Activated CD8-positive, alpha-beta memory T cell treated with anti-CD3 and anti-CD28 coated beads, Interleukin-2, amount 50 U/mL, for 48 hours (primary cell): ENCODE results near the gene TNFAIP8.

ENCODE experiments used
- DNase-seq: peaks from one replicate; pipeline ENCODE4 v3.0.0-alpha.2; 2020

Gene TNFAIP8

DNA sequence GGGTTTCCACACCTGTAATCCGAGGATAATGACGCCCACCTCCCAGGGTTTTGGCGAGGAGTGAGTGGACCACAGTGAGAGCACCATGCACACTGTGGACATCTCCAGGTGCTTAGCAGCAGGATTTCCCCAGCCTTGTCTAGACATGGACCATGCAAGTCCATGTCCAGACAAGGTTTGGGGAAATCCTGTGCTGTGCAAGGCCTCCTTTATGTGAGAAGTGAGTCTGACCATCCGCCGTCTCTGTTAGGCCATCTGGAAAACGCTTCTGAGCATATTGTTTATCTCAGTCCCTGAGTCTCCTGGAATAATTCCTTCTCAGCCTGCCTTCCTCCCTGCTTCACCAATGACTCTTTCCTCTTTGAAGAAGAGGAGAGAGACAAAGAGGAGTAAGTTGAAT, 26.2 kb upstream of the TNFAIP8 start:
- DNase-seq, result no peak

DNA sequence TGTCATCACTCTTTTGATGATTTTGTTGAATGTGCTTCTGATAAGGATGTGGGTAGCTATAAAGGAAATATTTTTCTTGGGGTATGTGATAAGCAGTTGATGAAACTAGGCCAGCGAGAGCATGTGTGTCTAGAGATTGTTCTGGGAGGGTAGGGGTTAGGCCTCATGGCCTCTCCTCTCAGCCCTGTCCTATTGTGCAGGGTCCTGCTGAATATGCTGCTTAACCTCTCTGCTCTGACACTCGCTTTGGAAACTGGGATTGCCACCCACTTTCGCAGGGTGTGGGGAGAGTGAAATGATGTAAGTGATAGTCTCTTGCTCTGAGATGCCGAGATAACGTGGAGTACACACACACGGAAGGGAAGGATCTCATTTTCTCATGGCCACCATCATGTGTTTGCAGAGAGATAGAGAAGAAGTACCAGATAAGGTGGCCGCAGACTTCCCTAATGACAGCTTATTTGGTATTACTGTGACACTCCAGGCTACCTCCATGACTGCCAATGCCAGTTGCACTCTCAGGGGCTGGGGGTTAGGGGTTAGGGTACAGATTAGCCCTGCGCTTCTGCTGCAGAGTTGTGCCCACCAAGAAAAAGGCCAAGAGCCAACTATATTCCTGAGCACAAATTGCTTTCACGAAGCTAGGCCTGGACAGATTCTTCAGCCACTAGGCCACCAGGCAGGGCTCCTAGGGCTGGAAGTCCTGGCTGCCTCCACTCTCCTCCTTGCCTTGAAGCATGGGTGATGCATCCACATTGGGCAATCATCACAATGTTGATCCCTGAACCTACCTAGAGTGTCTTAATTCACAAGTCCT, 25.2 kb upstream of the TNFAIP8 start:
- DNase-seq, result no peak

DNA sequence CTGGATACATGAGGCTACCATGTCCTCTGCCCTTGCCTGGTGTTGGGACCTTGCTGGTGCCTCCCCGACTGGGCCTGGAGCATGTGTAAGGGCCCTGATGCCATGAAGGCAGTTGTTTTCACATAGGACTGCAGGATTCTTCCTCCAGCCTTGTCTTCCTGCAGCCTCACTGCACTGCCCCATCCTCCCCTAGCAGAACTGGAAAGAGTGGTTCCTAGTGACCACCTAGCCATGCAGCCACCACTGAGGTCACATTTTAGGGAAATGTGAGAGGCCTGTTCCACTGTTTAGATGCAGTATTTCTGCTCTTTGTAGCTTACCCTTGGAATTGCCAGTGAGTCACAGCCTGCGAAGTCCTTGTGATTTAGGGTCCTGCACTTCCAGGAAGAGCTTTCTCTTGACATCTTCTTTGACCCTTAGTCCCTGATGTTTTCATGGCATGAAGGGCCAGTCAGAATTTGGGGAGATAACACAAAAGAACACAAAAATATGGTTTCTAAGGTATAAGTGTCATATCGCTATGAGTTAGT, 24.2 kb upstream of the TNFAIP8 start:
- no peak for DNase-seq

DNA sequence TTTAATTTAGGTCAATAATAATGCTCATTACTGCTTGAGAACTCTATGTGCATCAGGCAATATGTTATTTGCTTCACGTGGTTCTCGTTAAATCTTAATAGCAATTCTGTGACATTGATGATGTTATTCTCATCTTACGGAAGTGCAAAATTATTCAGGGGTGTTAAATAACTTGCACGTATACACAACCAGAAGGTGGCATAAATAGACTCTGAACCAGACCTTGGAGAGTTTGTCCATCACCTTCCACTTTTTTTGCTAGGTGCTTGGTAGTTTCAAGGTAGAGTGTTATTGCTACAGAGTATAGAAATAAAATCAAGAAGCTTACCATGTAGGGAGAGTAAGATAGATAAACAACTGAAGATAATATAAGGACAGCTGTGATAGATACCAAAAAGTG, 23.6 kb upstream of the TNFAIP8 start:
- DNase-seq, result no peak

DNA sequence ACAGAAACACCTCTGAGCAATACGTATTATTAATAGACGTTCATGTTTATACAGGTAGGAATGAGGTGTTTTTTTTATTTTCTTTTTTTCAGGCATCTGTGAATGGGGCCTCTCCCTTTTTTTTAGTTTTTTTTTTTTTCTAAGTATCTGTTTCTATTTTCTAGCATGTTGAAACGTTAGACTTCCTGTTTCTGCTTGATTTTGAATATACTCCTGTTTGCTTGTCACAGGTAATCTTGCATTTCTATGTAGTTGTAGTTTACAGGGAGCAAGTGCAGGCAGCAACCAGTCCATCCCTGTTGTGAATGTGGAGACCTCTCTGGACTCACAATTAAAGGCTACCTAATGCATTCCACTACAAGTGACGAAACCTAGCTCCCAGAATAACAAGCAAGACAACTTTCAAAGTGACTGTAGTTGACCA, 22.8 kb upstream of the TNFAIP8 start:
- DNase-seq, result no peak

DNA sequence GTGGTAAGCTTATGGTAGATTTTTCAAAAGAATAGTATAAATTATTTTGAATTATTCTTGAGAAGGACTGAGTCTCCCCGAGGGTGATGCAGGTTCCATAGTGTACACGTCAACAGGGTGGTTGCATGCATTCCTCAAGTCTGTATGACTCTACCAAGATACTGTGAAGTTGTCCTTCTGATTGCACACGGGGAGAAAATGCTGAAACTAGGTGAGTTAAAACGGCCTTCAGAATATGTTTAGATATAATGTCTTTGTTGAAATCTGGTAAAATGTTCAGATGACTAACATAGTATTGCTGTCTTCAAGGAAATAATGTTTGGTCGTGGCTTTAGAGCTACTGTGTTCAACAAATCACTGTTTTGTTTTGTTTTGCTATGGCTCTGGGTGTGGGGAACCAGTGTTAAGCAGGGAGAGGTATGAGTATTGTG, 22.4 kb upstream of the TNFAIP8 start:
- DNase-seq, result no peak

DNA sequence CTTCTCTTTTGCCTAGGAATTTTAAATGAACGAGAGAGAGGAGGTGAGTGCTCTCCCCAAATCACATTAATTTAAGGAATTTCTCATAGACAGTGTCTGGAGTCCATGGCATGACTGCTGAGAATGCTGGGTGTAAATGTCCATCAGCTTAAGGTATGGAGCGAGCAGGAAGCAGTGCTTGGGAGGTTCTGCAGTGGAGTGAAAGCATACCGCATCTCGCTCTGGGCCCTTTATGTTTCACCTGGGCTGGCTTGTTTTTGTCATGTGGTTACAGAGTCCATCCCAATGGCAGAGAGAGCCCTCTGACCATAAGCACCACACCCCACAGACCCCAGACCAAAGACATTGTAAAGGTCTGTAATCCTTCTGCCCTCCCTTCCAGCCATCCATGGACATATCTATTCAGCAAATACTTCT, 20.6 kb upstream of the TNFAIP8 start:
- DNase-seq, result no peak

DNA sequence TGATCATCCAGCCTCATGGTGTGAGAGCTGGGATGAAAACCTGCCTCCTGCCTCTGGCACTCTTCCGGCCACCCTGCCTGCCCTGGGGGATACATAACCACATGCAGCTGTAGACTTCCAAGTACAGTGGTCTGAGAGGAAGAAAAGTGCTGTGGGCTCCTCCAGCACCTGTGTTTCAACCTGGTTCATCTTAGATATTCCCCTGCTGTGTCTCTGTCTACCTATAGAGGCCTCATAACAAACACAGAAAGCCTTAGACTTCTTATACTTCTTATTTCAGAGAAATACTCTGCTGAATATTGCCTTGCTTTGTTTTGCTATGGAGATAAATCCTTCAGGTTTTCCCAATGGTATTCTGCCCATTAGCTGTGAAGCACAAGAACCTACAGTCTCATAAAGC, 19.6 kb upstream of the TNFAIP8 start:
- DNase-seq, result no peak

DNA sequence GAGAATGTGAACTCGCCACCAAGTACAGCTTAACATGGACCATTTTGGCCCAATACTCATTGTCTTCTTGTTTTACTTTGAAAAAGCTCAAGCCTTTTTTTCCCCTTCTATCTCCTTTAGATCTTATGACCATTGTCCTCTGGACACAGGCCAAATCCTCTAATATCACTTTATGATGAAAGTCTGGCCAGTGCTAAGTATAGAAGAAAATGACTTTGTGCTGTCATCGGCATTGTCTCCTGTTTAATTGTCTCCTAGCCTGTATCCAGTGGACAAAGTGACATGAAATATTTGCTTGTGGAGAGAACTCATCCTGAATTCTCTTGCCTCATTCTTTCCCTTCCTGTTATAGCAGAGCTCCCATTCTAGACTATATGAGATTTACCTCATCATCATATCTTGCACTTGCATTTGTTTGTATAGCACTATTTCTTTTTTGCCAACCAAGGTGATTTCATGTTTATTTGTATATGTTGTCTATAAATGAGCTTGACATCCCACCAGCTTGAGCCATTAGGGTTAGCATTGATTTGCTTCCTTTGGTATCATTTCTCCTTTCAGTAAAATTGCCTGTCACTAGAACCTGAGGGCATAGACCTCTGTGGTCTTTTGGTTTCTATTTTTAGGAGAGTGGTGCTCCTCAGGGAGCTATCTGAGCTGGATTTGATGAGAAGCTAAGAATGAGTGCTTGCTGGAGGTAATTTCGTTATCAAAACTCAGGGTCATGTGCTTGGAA, 18.8 kb upstream of the TNFAIP8 start:
- no peak for DNase-seq

DNA sequence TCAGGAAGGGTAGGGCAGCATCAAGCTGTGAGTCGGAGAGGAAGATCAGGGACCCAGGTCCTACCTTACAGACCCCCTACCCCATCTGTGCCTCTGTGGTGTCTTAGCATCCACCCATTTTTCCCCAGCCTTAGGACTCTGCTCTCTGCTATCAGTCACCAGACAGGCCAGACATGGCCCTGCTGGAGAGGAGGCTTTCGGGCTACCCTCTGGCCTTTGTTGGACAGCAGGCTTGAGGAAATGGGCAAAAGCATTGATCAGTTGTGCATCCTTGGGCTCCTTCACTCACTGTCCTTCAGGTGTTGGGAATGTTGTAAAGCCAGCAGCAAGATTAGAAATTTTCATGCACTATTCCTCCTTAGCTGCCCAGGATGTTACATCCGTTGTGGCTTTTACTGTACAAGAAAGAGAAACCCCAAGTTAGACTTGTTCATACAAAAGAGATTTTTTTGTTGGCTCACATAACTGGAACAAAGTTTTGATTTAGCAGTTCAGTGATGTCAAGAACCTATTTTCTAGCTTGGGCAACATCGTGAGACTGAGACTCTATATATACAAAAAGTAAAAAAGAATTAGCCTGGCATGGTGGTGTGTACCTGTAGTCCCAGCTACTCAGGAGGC, 17.4 kb upstream of the TNFAIP8 start:
- no peak for DNase-seq

DNA sequence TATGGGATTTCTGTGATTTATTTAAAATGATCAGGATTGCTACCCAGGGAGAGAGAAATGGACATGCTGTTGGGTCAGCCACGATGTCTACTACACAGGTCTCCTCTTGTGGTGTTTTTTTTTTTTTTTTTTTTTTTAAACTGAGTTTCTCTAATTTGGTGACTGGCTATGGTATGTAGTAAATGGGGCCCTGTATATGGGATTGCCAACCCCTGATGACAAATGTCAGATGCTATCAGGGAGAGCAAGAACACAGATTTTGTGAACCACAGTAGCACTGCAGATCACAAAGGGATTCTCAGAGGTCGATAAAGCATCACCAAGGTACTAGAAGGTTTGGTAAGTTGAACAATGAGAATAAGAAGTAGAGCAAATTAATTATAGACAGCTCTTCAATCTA, 16.5 kb upstream of the TNFAIP8 start:
- DNase-seq, result no peak

DNA sequence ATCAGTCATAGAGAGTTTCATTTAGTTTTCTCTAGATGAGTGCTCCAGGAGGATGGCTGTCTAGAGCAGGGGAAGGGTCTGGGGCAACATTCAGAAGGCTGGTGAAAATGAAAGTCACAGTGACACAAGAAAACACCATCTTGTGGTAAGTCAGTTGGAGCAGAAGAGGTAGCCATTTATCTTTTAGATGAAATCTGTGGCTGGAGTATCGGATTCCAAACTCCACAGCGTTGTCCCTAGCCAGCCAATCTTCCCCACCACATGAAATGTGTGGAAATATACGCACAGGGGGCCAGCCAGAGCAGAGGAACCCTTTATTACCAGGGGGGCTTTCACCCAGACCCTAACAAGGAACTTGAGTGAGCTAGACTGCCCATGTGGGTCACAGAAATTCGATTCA, 15.9 kb upstream of the TNFAIP8 start:
- no peak for DNase-seq

DNA sequence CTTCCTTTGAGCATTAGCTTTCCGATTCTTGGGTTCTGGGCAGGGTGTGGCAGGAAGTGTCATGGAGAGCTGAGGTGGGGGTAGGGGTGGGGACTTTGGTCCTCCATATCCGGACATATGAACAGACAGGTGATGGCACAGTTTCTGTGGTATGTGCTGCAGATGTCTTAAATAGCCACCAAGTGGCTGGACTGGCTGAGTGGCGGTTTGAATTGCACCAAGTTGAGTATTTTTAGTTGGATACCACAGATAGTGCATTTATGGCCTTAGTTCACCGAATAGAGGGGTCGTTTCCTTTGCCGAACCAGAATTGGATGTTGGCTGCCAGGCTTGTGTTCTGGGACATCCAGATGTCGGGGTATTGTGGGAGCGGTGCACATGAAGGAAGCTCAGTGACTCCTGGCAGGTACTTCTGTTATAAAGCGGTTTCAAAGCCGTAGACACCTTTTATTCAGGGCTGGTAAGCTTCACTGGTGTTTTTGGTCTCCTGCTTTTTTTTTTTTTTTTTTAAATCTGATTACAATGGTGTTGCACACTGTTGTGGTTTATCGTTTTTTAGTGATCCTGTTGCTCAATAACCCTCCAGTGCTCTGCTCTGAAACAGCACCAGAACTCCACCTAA, 15.1 kb upstream of the TNFAIP8 start:
- DNase-seq, result no peak

DNA sequence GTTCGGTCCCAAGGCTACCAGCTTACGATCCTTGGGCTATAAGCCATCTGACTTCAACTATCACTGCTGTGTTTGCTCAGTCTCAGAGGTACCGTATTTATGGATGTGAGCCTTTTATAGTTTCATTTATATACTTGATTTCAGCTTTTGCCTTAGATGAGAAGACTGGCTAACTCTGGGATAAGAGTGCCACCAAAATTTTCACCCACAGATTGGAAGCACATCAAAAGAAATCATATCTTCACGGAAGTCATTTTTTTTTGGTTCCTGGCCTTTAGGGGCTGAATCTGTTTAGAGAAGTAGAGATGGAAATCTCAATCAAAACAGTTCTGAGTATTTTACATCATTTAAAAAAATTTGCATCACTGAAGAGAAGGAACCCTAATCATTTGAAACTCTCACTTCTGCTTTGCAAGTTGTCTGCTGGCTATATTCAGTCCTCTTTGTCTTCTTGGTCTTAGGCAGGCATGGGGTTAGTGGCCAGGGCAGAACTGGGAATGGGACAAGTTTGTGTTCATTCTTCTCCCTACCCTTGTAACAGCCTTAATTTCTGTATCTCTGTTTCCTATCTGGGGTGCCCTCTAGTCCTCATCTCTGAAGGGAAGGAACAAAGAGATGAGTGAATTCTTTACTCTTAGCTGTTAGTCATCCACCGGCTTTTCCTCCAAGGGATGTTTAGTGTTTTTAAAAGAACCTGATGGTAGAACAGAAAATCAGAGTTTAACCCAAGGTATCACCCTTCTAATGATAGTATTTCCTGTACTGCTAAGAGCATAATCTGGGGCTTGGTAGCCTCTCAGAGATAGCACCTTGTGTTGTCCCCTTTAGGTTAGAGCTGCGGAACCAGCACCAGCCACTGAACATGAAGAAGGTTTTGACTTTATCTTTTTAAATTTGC, 14.1 kb upstream of the TNFAIP8 start:
- no peak for DNase-seq

DNA sequence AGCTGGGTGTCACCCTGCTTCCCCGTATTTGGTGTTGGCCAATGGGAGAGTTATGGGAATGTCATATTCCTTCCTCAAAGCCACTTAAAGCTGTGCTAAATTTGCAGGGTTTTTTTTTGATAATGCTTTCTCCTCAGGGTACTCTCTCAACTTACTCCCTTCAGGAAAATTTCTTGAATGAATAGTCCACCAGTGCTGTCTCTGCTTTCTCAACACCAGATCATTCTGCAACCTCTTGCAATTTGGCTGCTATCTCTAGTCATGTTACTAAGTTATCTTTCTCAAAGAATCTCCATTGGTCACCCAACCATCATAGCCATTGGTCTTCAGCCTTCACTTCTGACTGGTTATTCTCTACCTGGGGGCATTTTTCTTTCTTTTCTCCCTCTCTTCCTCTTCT, 13.4 kb upstream of the TNFAIP8 start:
- no peak for DNase-seq

DNA sequence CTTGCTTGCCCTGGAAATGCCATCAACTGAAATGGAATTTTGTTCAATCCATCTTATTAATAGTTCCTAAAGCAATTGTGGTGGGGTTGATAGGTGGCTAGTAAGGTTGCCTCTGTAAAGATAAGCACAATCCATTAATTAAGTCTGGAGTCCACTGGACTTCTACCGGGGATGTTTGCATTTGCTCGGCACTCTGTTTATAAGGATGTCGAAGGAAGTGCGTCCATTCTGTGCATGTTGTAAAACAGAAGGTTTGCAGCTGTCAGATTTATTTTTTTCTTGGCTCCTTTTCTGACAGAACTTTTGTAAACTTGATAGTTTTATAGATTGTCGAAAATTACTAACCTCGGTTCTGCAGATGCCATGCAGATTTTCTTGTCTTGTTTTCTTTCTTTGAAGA, 12.8 kb upstream of the TNFAIP8 start:
- DNase-seq, result no peak

DNA sequence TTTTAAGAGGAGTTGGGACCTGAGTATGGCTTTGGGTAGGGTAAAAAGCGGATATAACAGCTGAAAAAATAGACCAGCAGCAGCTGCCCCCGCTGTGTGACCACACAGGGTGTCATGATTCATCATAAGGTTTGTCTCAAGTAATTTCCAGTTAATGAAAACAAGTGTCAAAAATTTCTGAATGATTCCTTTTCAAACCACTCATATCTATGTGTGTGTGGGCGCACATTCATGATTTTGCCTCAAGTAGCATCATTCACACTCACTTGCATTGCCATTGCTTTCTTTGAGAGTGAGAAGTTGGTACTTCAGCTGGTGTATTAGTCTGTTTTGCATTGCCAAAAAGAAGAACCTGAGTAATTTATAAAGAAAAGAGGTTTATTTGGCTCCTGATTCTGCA, 12.1 kb upstream of the TNFAIP8 start:
- no peak for DNase-seq

DNA sequence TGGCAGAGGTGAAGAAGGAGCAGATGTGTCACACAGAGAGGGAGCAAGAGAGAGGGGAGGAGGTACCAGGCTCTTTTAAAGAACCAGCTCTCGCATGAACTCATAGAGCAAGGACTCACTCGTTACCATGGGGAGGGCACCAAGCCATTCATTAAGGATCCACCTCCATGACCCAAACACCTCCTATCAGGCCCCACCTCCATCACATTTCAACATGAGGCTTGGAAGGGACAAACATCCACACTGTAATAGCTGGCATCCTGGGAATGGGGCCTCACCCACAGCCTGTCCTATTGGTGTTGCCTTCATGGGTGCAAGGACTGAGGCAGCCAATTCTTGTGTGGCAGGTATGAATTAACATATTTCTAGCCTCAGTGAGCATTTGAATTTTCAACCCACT, 11.6 kb upstream of the TNFAIP8 start:
- DNase-seq, result no peak

DNA sequence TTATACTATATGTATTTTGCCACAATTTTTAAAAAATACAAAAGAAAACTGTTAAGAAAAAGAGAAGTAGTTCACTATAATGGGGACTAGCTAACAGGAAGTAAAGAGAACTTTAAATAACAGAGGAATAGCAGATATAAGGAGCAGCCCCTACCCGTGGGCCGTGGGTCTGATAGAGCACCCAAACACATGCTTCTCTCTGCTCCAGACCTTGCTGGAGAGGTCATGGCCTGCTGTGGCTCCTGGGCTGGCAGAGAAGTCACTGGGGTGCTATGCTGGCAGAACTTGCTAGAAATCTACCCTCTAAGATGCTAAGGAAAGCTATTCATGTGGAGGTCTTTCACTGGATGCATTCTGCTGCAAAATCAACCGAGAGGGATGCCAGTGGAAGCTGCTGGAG, 10.0 kb upstream of the TNFAIP8 start:
- no peak for DNase-seq

DNA sequence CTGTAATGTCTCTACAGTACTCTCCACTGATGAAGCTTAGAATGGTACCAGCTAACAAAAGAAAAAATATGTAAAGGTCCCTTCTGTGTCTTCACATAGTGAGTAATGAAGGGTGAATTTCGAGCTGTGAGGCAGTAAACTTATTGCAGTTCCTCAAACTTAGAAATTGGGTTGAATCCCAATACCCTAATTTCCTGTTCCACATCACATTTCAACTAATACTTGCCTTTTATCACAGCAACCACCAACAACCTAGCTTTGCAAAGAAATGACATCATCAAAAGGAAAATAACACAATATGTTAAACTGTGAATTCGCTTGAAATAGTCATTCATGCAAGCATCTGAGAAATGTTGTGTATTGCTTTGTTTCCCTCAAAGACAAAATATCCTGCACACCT, 9.4 kb upstream of the TNFAIP8 start:
- DNase-seq, result no peak

DNA sequence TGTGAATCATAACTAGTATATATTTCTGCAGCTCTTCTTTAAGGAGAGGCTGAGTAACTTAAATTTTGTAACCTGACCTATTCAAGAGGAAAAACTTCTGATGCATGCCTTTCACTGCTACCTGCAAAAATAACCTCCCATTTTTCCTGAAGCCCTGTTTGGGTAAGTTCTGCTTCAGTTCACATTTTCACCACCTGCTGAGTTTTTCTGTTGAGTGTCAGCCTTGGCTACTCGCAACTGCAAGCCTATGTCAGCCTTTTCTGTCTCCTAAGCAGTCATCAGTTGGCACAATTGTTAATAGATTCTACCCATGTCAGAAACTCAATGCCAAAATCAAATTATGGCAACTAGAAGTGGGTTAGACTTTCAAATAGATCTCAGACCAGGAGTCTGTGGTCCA, 8.2 kb upstream of the TNFAIP8 start:
- DNase-seq, result no peak

DNA sequence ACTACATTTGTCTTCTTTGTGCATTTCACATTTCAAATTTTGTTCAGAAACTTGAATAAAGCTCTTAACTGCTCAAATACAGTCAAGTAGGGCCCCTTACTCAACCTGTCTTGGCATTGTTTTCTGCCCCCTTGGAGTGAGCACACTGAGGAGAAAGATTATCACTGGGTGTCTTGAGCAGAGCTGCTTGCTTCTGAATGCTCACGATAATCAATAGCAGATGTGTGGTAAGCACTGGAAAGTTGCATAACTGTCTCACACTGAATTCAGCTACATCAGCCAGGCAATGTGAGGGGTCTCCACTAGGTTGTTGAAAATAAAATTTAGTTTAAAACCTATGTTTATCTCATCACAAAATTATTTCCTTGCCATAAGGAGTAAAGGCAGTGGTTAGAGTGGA, 7.8 kb upstream of the TNFAIP8 start:
- DNase-seq, result no peak
